IMR-90 (cell line): ENCODE results near the gene RALGPS2. TPM values are rescaled to one million over a fixed set of nuclear protein-coding genes. Genes with fewer than 3 reads are reported as not detected.
A peak's percentile ranks its signal among the peaks of the same experiment; 100 is the strongest.

Experiments
- ATAC-seq: fragments of 200-7000 bp; cut with Tn5 transposase; 2 replicates; pipeline ENCODE4 v1.9.1; 2020; ENCODE audit warnings: low read depth, mild to moderate bottlenecking, moderate library complexity
- BruUV-seq: library from RNA; stranded (reverse); fragments of 400-500 nt; replicated peaks from 2 replicates; lab custom pipeline; 2021; lab: Mats Ljungman, UMichigan
- CTCF ChIA-PET: fragments of 300-600 bp; formaldehyde crosslinking; extraction: SDS; loops from one replicate; lab custom pipeline; 2021; ENCODE audit warnings: antibody characterized with exemption; lab: Yijun Ruan, JAX
- POLR2A ChIA-PET: fragments of 300-600 bp; sonication (Branson Sonifier 250); formaldehyde crosslinking; loops from one replicate; lab custom pipeline; 2022; ENCODE audit warnings: antibody characterized with exemption; ENCODE audit not compliant: unreplicated experiment; lab: Charles Lee
- DNase-seq: peaks from one replicate; pipeline ENCODE4 v3.0.0; 2013
- H2AFZ ChIP-seq: replicated peaks from 2 replicates; pipeline ENCODE3; 2013; ENCODE audit warnings: low read length, mild to moderate bottlenecking; ENCODE audit not compliant: poor library complexity
- H2AK5ac ChIP-seq: 2 replicates; pipeline ENCODE4 v1.6.1; 2013; ENCODE audit warnings: low read depth, low read length, inconsistent platforms
- H2AK9ac ChIP-seq: replicated peaks from 2 replicates; pipeline ENCODE3; 2013; ENCODE audit warnings: mild to moderate bottlenecking, low read depth, low read length, moderate library complexity; ENCODE audit not compliant: poor library complexity
- H2BK120ac ChIP-seq: 2 replicates; pipeline ENCODE4 v1.6.1; 2013; ENCODE audit warnings: low read depth, low read length, inconsistent platforms
- H2BK15ac ChIP-seq: 3 replicates; pipeline ENCODE4 v1.6.1; 2013; ENCODE audit warnings: low read depth, low read length, inconsistent platforms
- H2BK20ac ChIP-seq: 2 replicates; pipeline ENCODE4 v1.6.1; 2013; ENCODE audit warnings: low read depth, mild to moderate bottlenecking, inconsistent platforms, low read length, moderate library complexity
- H2BK5ac ChIP-seq: 2 replicates; pipeline ENCODE4 v1.6.1; 2013; ENCODE audit warnings: mild to moderate bottlenecking, low read depth, low read length, inconsistent platforms; ENCODE audit not compliant: poor library complexity, severe bottlenecking
- H3K14ac ChIP-seq: replicated peaks from 2 replicates; pipeline ENCODE4 v1.6.1; 2013; ENCODE audit warnings: low read depth, low read length, inconsistent platforms
- H3K18ac ChIP-seq: 2 replicates; pipeline ENCODE4 v1.6.1; 2013; ENCODE audit warnings: low read depth, low read length, control low read depth
- H3K23ac ChIP-seq: 2 replicates; pipeline ENCODE4 v1.6.1; 2013; ENCODE audit warnings: low read depth, low read length, inconsistent platforms
- H3K27ac ChIP-seq: 2 replicates; pipeline ENCODE4 v1.5.1; 2013; ENCODE audit warnings: mild to moderate bottlenecking, control low read depth, low read length; ENCODE audit not compliant: insufficient read depth
- H3K27me3 ChIP-seq: 2 replicates; pipeline ENCODE4 v1.6.1; 2013; ENCODE audit warnings: low read length; ENCODE audit not compliant: control insufficient read depth, insufficient read depth
- H3K36me3 ChIP-seq: 2 replicates; pipeline ENCODE4 v1.6.1; 2013; ENCODE audit warnings: low read length, mixed read lengths; ENCODE audit not compliant: control insufficient read depth, insufficient read depth
- H3K4ac ChIP-seq: 2 replicates; pipeline ENCODE4 v1.6.1; 2013; ENCODE audit warnings: low read depth, low read length, inconsistent platforms
- H3K4me1 ChIP-seq: 2 replicates; pipeline ENCODE4 v1.6.1; 2013; ENCODE audit warnings: low read length, mixed read lengths; ENCODE audit not compliant: control insufficient read depth, insufficient read depth
- H3K4me2 ChIP-seq: 2 replicates; pipeline ENCODE4 v1.6.1; 2013; ENCODE audit warnings: low read depth, mild to moderate bottlenecking, control low read depth, low read length, moderate library complexity
- H3K4me3 ChIP-seq: 2 replicates; pipeline ENCODE4 v1.5.1; 2013; ENCODE audit warnings: low read depth, mild to moderate bottlenecking, control low read depth, low read length, moderate library complexity; ENCODE audit not compliant: insufficient read depth
- H3K56ac ChIP-seq: 2 replicates; pipeline ENCODE4 v1.6.1; 2013; ENCODE audit warnings: low read length, inconsistent platforms; ENCODE audit not compliant: insufficient read depth; ENCODE audit errors: extremely low read depth
- H3K79me1 ChIP-seq, 2 experiments: 2 replicates each; pipeline ENCODE4 v1.6.1; 2013; ENCODE audit warnings: low read length in 2 of 2, inconsistent platforms in 1 of 2, low read depth in 1 of 2
- H3K9ac ChIP-seq: 2 replicates; pipeline ENCODE4 v1.6.1; 2013; ENCODE audit warnings: low read depth, low read length, control low read depth
- H3K9me1 ChIP-seq: 2 replicates; pipeline ENCODE4 v1.6.1; 2013; ENCODE audit warnings: low read length, inconsistent platforms; ENCODE audit not compliant: insufficient read depth
- H3K9me3 ChIP-seq: 2 replicates; pipeline ENCODE4 v1.6.1; 2013; ENCODE audit warnings: low read length; ENCODE audit not compliant: control insufficient read depth, insufficient read depth
- H4K20me1 ChIP-seq: 2 replicates; pipeline ENCODE4 v1.6.1; 2013; ENCODE audit warnings: low read length, inconsistent platforms; ENCODE audit not compliant: insufficient read depth
- H4K5ac ChIP-seq: 2 replicates; pipeline ENCODE4 v1.6.1; 2013; ENCODE audit warnings: mild to moderate bottlenecking, low read depth, low read length, control low read depth
- H4K8ac ChIP-seq, 2 experiments: 2 replicates each; pipeline ENCODE4 v1.6.1; 2013; ENCODE audit warnings: low read depth in 2 of 2, low read length in 2 of 2, control low read depth in 1 of 2, inconsistent platforms in 1 of 2
- H4K91ac ChIP-seq: 2 replicates; pipeline ENCODE4 v1.6.1; 2013; ENCODE audit warnings: low read depth, low read length, inconsistent platforms; ENCODE audit not compliant: insufficient read depth
- ELK1 ChIP-seq: fragments of 150-350 bp; IDR thresholded peaks from 2 replicates; pipeline ENCODE4 v1.6.1; 2016; ENCODE audit warnings: low read depth, mild to moderate bottlenecking, low read length, moderate library complexity, borderline replicate concordance
- FOS ChIP-seq: fragments of 150-350 bp; IDR thresholded peaks from 2 replicates; pipeline ENCODE4 v1.6.1; 2016; ENCODE audit warnings: low read depth, low read length
- MXI1 ChIP-seq: IDR thresholded peaks from 2 replicates; pipeline ENCODE4 v1.6.1; 2012; ENCODE audit warnings: low read depth, mild to moderate bottlenecking, low read length, moderate library complexity, borderline replicate concordance
- WGBS, 2 experiments: methylation state at CpG; one replicate each; pipeline versions ENCODE4 v1.1.5 to v1.1.7; 2013; ENCODE audit warnings: missing lambda C conversion rate in 2 of 2; ENCODE audit not compliant: insufficient read length in 1 of 2; ENCODE audit errors: extremely low coverage in 2 of 2; 5-methylcytosine and 5-hydroxymethylcytosine counted together
- dilution Hi-C: fragments of 300-500 bp; cut with HindIII; formaldehyde crosslinking; loops from one replicate; pipeline ENCODE4 v1.14.3; 2018; ENCODE audit warnings: low sequenced_read_pairs; ENCODE audit not compliant: unreplicated experiment
- in situ Hi-C: fragments of 300-500 bp; cut with MboI; formaldehyde crosslinking; loops from 3 replicates; pipeline ENCODE4 v1.14.3; 2019; ENCODE audit warnings: low sequenced_read_pairs, inconsistent platforms, mixed read lengths
- intact Hi-C: fragments of 100-400 bp; cut with micrococcal nuclease; formaldehyde crosslinking; loops from 2 replicates; pipeline ENCODE4 v1.10.0; 2022
- polyA plus RNA-seq, 3 experiments: library from polyadenylated mRNA; depleted of rRNA; stranded (reverse); fragments of >200 nt; gene quantifications; 2 replicates each; pipeline ENCODE4 v1.2.3, GENCODE V29; 2012; ENCODE audit warnings: low replicate concordance in 1 of 3
- total RNA-seq: library from RNA; depleted of rRNA; stranded (reverse); fragments of >200 nt; gene quantifications from 2 replicates; pipeline ENCODE4 v1.2.3, GENCODE V29; 2012

Gene RALGPS2
- total and polyA plus RNA-seq, 2 of the 4 experiments (the other 2 are of a cell fraction): 13.8 to 148 TPM

DNA sequence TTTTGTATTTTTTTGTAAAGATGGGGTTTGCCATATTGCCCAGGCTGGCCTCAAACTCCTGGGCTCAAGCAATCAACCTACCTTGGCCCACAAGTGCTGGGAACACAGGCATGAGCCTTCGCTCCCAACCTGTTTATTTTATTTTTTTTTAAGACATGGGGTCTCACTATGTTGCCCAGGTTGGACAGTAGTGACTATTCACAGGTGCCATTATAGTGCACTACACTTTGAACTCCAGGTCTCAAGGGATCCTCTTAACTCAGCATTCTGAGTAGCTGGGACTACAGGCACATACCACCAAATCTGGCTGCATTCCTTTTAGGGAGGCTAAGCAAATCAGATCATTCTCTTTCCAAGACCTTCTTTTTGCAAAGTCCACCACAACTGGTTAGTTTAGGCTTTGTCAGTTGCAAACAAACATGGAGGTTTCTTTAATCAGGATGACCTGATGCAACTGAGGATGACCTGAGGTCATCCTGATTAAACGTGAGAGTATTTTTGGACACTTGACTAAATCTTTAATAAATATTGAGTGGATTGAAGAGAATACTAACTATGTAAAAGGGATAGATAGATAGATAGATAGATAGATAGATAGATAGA lies 30.0 kb upstream of the RALGPS2 start:
- Histone ChIP-seq H4K5ac (no peak overlapping the region), H4K8ac (no peak overlapping the region), H2BK120ac (no peak overlapping the region), H2AK5ac (peak overlapping the region; percentile 36; the same call in 1 of the 2 replicates), H3K9ac (no peak overlapping the region), H3K23ac (no peak overlapping the region), H3K14ac (no peak overlapping the region), H2BK20ac (no peak overlapping the region), H3K9me1 (0 out of 2 replicates have a peak, but pooled peaks cover 3% of the 10 kb centered on the region), H3K79me1 (no peaks in the 10 kb centered on the region), H3K27ac (no peak overlapping the region), H2BK15ac (peak overlapping the region; percentile 89; the same call in 1 of the 3 replicates), H2AK9ac (no peak overlapping the region), H3K56ac (no peak overlapping the region), H3K36me3 (no peaks in the 10 kb centered on the region), H3K18ac (no peak overlapping the region), H2BK5ac (no peak overlapping the region), H3K27me3 (no peaks in the 10 kb centered on the region), H3K4ac (no peak overlapping the region), H4K20me1 (no peaks in the 10 kb centered on the region), H3K4me1 (0 out of 2 replicates have a peak, but pooled peaks cover 2% of the 10 kb centered on the region), H4K91ac (no peak overlapping the region; the same call in 1 of the 2 replicates), H3K4me2 (no peak overlapping the region), H3K4me3 (no peak overlapping the region), H3K9me3 (no peaks in the 10 kb centered on the region), H2AFZ (no peak overlapping the region)
- DNase-seq: no peak
- no peak for TF ChIP-seq ELK1
- TF ChIP-seq MXI1: no peak
- no peak for TF ChIP-seq FOS
- no TSS peak for BruUV-seq
- dilution Hi-C loops: no loop called here
- CTCF ChIA-PET: no interaction called here
- WGBS, 2 experiments: no CpG with 5 or more reads among the region's 2 CpGs
- intact Hi-C loops: no loop called here
- POLR2A ChIA-PET: no interaction called here
- ATAC-seq: no peak
- in situ Hi-C loops: no loop called here
